Stimulated activated CD8-positive, alpha-beta memory T cell treated with anti-CD3 and anti-CD28 coated beads, Interleukin-4, amount 100 ng/mL, for 48 hours (primary cell): Measurements from ENCODE around the gene INIP.
"Not testable (repeated sequence)": the region's sequence is repeated elsewhere in the genome, so short reads cannot be mapped to it uniquely, and the experiment has no call there.

Experiments
- DNase-seq: peaks from one replicate; pipeline ENCODE4 v3.0.0-alpha.2; 2020

INIP gene

GRCh38 chr9:112734892-112735291 lies 17.0 kb upstream of the INIP start:
- DNase-seq: no peak

GRCh38 chr9:112731971-112732370 lies 14.1 kb upstream of the INIP start:
- no peak for DNase-seq

GRCh38 chr9:112728401-112728800 lies 10.5 kb upstream of the INIP start:
- no peak for DNase-seq

GRCh38 chr9:112726428-112726827 lies 8.5 kb upstream of the INIP start:
- DNase-seq: no peak

GRCh38 chr9:112725961-112726360 lies 8.0 kb upstream of the INIP start:
- no peak for DNase-seq

- not testable (repeated sequence) for DNase-seq
Observed at GRCh38 chr9:112722749-112723148, 4.8 kb upstream of the INIP start.

GRCh38 chr9:112720113-112720780 lies 2.3 kb upstream of the INIP start:
- no peak for DNase-seq

GRCh38 chr9:112719696-112720095 lies 1.8 kb upstream of the INIP start:
- DNase-seq: no peak

- DNase-seq: no peak
Observed at GRCh38 chr9:112719241-112719691, 1.3 kb upstream of the INIP start.

- no peak for DNase-seq
Observed at GRCh38 chr9:112712678-112713077, 5.2 kb downstream of the INIP start.

- DNase-seq: no peak
Observed at GRCh38 chr9:112711050-112711689, 6.7 kb downstream of the INIP start.

- no peak for DNase-seq
Observed at GRCh38 chr9:112705768-112706427, 12.0 kb downstream of the INIP start.

GRCh38 chr9:112703304-112703703 lies 14.6 kb downstream of the INIP start:
- DNase-seq: no peak

GRCh38 chr9:112700085-112700484 lies 17.8 kb downstream of the INIP start:
- no peak for DNase-seq

- DNase-seq: no peak
Observed at GRCh38 chr9:112699230-112699629, 18.7 kb downstream of the INIP start.

GRCh38 chr9:112696461-112696860 lies 21.5 kb downstream of the INIP start:
- DNase-seq: peak; percentile 29

- DNase-seq: no peak
Observed at GRCh38 chr9:112694706-112695555, 23.0 kb downstream of the INIP start.

GRCh38 chr9:112689161-112689740 lies 28.7 kb downstream of the INIP start:
- no peak for DNase-seq

GRCh38 chr9:112680731-112681402 lies 37.0 kb downstream of the INIP start:
- no peak for DNase-seq

GRCh38 chr9:112677040-112677439 lies 40.9 kb downstream of the INIP start:
- no peak for DNase-seq

GRCh38 chr9:112673221-112673620 lies 44.7 kb downstream of the INIP start:
- not testable (repeated sequence) for DNase-seq

GRCh38 chr9:112670991-112671625 lies 46.8 kb downstream of the INIP start:
- DNase-seq: no peak
